HG03439 (cell line): ENCODE data around the gene CFAP77.

Source experiments
- ATAC-seq: cut with Tn5 transposase; IDR thresholded peaks from one replicate; pipeline ENCODE4 v1.9.1; 2021; ENCODE audit warnings: mild to moderate bottlenecking, moderate library complexity; ENCODE audit not compliant: unreplicated experiment

The CFAP77 gene

GRCh38 chr9:132575005-132575609 lies 165.1 kb downstream of the CFAP77 start:
- no peak for ATAC-seq

- ATAC-seq = no peak
These were observed 165.8 kb downstream of the CFAP77 start for GRCh38 chr9:132575811-132576210.

- ATAC-seq = no peak
These were observed 167.1 kb downstream of the CFAP77 start for GRCh38 chr9:132577119-132577518.

DNA sequence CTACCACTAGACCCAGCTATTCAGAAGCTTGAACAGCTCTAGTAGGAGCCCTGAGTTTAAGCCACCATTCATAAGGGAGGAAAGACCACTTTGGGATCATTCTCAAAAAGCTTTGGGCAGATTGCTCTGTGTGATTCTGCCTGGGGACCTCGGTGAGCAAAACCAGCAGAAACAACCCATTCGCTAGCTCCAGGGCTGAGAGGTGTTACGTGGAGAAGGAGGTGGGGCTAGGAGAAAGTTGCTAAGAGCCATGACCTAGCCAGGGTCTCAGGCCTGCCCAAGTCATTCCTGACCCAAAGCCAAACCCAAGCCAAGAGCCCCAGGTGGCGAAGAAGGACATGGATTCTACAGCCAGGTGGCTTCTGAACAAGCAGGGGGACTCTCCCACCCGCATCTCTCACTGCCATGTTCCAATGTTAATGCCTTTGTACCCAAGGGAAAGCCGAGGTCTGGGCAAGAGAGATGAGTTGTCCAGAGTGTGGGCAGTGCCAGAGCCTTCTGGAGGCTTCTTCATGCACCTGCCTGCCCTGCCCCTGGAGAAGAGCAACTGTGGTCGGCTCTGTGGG lies 168.4 kb downstream of the CFAP77 start:
- ATAC-seq = no peak

- ATAC-seq = no peak
These were observed 169.4 kb downstream of the CFAP77 start for GRCh38 chr9:132579427-132579798.

- ATAC-seq = no peak
These were observed 172.3 kb downstream of the CFAP77 start, which contains the start of gene BARHL1 for GRCh38 chr9:132582276-132582785. TSS of gene BARHL1 (plus strand) at chr9:132582606. CDS start at chr9:132582798, 192 bp downstream.

DNA sequence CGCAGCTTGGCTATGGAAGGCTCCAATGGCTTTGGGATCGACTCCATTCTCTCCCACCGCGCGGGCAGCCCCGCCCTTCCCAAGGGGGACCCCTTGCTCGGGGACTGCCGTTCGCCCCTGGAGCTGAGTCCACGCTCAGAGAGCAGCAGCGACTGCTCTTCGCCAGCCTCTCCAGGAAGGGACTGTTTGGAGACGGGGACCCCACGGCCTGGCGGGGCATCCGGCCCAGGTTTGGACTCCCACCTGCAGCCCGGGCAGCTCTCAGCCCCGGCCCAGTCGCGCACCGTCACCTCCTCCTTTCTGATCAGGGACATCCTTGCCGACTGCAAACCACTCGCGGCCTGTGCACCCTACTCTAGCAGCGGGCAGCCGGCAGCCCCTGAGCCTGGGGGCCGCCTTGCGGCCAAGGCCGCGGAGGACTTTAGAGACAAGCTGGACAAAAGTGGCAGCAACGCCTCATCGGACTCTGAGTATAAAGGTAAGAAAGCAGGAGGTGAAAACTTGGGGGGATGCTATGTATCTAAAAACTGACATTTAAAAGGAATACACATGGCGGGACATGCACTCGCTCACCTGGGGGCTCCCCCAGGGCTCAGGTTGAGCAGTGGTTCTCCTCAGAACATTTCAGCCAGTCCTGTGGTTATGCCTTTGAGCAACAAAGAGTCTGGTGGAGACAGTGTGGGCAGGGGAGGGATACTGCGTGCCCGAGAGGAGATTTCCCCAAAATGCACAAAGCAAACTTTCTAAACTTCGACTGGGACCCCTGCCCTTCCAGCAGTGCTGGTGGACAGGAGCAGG lies 173.0 kb downstream of the CFAP77 start:
- no peak for ATAC-seq

- ATAC-seq = no peak
These were observed 173.7 kb downstream of the CFAP77 start for GRCh38 chr9:132583584-132584304.

GRCh38 chr9:132584601-132585560 lies 174.9 kb downstream of the CFAP77 start:
- ATAC-seq = no peak

- ATAC-seq = no peak
These were observed 176.2 kb downstream of the CFAP77 start for GRCh38 chr9:132585954-132586829.

- ATAC-seq = no peak
These were observed 177.0 kb downstream of the CFAP77 start for GRCh38 chr9:132586830-132587591.

DNA sequence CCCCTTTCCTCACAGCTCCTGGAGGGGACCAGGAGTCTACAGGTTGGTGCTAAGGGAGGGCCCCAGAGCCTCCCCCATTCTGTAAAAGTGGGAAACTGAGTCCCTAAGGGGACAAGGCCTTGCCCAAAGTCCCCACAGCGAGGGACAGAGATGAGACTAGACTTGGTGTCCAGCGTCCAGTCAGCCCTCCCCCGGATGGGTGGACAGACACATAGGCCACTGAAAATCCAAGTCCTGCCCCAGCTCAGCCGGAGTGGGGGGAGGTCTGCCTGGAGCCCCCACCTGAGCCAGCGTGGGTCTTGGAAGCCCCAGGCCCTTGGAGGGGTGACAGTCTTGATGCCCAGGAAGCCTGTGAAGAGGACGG lies 177.6 kb downstream of the CFAP77 start:
- no peak for ATAC-seq

DNA sequence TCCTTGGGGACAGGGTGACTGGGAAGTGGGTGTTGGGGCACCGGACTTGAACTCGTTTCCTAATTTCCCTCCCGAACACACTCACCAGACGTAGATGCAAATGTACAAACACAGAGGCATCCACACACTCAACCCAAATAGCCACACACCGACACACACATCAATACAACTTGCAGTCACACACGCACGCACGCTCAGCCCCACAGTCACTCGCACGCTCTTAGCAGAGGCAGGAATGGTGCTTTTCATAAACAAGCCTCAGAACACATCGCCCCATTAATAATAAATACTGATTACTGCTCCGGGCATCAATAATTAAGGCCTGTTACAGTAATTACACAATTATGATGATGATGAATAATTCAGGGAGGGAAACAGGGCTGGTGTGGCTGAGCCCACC lies 178.1 kb downstream of the CFAP77 start:
- no peak for ATAC-seq

GRCh38 chr9:132588501-132589147 lies 178.6 kb downstream of the CFAP77 start:
- ATAC-seq = no peak

- no peak for ATAC-seq
These were observed 179.4 kb downstream of the CFAP77 start for GRCh38 chr9:132589148-132590036.

DNA sequence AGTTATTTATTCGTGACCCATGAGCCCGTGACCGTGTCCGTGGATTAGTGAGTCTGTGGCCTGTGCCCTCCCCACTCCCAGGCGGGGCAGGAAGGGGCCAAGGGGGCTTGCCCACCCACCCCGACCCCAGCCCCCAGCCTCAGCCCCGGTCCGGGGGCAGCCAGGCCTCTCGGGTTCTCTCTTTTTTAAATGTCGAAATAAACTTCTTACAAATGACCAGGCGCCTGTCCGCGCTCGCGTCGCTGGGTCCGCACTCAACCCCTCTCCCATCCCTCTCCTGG lies 180.0 kb downstream of the CFAP77 start:
- no peak for ATAC-seq
